ENCODE results near the gene P4HTM.

P4HTM gene

DNA sequence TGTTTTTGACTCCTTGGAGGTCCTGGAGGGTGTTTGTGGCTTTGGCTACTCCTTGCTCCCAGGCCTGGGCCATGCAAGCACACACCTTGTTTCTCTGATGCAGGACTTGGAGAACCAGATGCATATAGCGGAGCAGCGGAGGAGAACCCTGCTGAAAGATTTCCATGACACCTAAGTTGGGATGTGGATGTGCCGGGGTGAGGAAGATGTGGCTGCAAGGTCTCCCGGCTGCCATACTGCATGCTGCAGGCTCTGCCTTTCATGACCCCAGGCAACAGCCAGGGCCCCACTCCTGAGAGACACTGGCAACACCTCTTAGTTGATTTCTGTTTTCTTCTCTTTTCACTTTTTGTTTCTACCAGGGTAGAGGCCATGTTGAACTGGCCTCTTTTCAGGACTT is 6.9 kb upstream of the P4HTM start:
- no peaks in the 10 kb centered on the region for H3K27me3 ChIP-seq (ENCODE audit: insufficient read depth, low read length, poor library complexity)
- no peaks in the 10 kb centered on the region for H3K9me3 ChIP-seq (ENCODE audit: insufficient read depth, low read length, severe bottlenecking)
- no peak overlapping the region for H3K27ac ChIP-seq (ENCODE audit: low read length)
- H3K4me1 ChIP-seq (ENCODE audit: insufficient read depth, low read length): no peaks in the 10 kb centered on the region
- peaks cover 58% of the 10 kb centered on the region for H3K36me3 ChIP-seq (ENCODE audit: insufficient read depth, low read length)
- ATAC-seq (ENCODE audit: insufficient read depth, low read depth): no peak
- H3K9ac ChIP-seq (ENCODE audit: low read depth, low read length): no peak overlapping the region
- no peak overlapping the region for H3K4me3 ChIP-seq (ENCODE audit: low read depth in 1 of 2, low read length in 2 of 2)
- DNase-seq: no peak
- no peak overlapping the region for H3K4me2 ChIP-seq (ENCODE audit: insufficient read depth, low read length)
- no peaks in the 10 kb centered on the region for H3K79me2 ChIP-seq (ENCODE audit: insufficient read depth, low read length)
- TF ChIP-seq CTCF (IDR thresholded peaks at IDR 0.05; ENCODE audit: borderline replicate concordance, extremely low read depth, low read length, poor library complexity, severe bottlenecking) (no peak), EZH2 (IDR thresholded peaks at IDR 0.05; ENCODE audit: borderline replicate concordance, low read depth, low read length, severe bottlenecking) (no peak)
- H4K20me1 ChIP-seq (ENCODE audit: insufficient read depth, low read length): 0 out of 2 replicates have a peak, but pooled peaks cover 2% of the 10 kb centered on the region
- no peak overlapping the region for H2AFZ ChIP-seq (ENCODE audit: low read depth, low read length)

DNA sequence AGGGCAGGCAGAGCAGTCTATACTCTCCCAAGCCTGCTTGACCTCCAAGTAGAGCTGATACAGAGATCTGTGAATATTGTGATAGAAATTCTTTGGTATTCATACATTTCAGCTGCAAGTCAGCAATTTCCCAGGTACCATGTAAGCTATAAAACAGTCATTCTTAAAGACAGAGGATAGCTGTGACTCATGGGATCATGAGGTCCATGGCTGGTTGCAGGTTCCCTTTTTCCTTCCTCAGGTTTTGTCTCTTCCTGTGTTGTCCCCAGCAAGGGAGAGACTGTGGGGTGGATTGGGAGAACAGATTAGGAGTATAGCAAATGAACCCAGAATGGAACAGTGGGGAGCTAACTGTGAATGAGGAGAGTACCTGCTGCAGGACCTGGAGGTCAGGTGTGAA is 5.4 kb upstream of the P4HTM start:
- peaks cover 50% of the 10 kb centered on the region for H3K36me3 ChIP-seq (ENCODE audit: insufficient read depth, low read length)

GRCh38 chr3:48985831-48986376 is 4.1 kb upstream of the P4HTM start:
- H3K9ac ChIP-seq (ENCODE audit: low read depth, low read length): no peak overlapping the region
- H3K36me3 ChIP-seq (ENCODE audit: insufficient read depth, low read length): peaks cover 40% of the 10 kb centered on the region
- H3K4me2 ChIP-seq (ENCODE audit: insufficient read depth, low read length): no peak overlapping the region
- H3K79me2 ChIP-seq (ENCODE audit: insufficient read depth, low read length): peaks cover 8% of the 10 kb centered on the region
- no peak for DNase-seq
- no peaks in the 10 kb centered on the region for H3K27me3 ChIP-seq (ENCODE audit: insufficient read depth, low read length, poor library complexity)
- no peak overlapping the region for H3K4me3 ChIP-seq (ENCODE audit: low read depth in 1 of 2, low read length in 2 of 2)
- H3K27ac ChIP-seq (ENCODE audit: low read length): no peak overlapping the region
- H3K9me3 ChIP-seq (ENCODE audit: insufficient read depth, low read length, severe bottlenecking): no peaks in the 10 kb centered on the region
- no peaks in the 10 kb centered on the region for H4K20me1 ChIP-seq (ENCODE audit: insufficient read depth, low read length)
- H3K4me1 ChIP-seq (ENCODE audit: insufficient read depth, low read length): peaks cover 22% of the 10 kb centered on the region
- no peak overlapping the region for H2AFZ ChIP-seq (ENCODE audit: low read depth, low read length)
- no peak for ATAC-seq (ENCODE audit: insufficient read depth, low read depth)
- TF ChIP-seq CTCF (IDR thresholded peaks at IDR 0.05; ENCODE audit: borderline replicate concordance, extremely low read depth, low read length, poor library complexity, severe bottlenecking) (no peak), EZH2 (IDR thresholded peaks at IDR 0.05; ENCODE audit: borderline replicate concordance, low read depth, low read length, severe bottlenecking) (no peak)

More for the DNA sequence above, 5.4 kb upstream of the P4HTM start:
- ATAC-seq (ENCODE audit: insufficient read depth, low read depth) (no peak), DNase-seq (no peak)
- H3K27me3 ChIP-seq (ENCODE audit: insufficient read depth, low read length, poor library complexity): no peaks in the 10 kb centered on the region
- H4K20me1 ChIP-seq (ENCODE audit: insufficient read depth, low read length): no peaks in the 10 kb centered on the region
- H3K4me2 ChIP-seq (ENCODE audit: insufficient read depth, low read length): no peak overlapping the region
- H2AFZ ChIP-seq (ENCODE audit: low read depth, low read length): no peak overlapping the region
- peaks cover 13% of the 10 kb centered on the region for H3K4me1 ChIP-seq (ENCODE audit: insufficient read depth, low read length)
- H3K79me2 ChIP-seq (ENCODE audit: insufficient read depth, low read length): no peaks in the 10 kb centered on the region; the same call in 1 of the 2 replicates
- H3K9ac ChIP-seq (ENCODE audit: low read depth, low read length): no peak overlapping the region
- no peak overlapping the region for H3K27ac ChIP-seq (ENCODE audit: low read length)
- TF ChIP-seq CTCF (IDR thresholded peaks at IDR 0.05; ENCODE audit: borderline replicate concordance, extremely low read depth, low read length, poor library complexity, severe bottlenecking) (no peak), EZH2 (IDR thresholded peaks at IDR 0.05; ENCODE audit: borderline replicate concordance, low read depth, low read length, severe bottlenecking) (no peak)
- no peak overlapping the region for H3K4me3 ChIP-seq (ENCODE audit: low read depth in 1 of 2, low read length in 2 of 2)
- no peaks in the 10 kb centered on the region for H3K9me3 ChIP-seq (ENCODE audit: insufficient read depth, low read length, severe bottlenecking)

All from DND-41 (cell line).